LNCaP clone FGC (cell line): ENCODE results near the gene CNTN6.
"Not testable (repeated sequence)": the region's sequence is repeated elsewhere in the genome, so short reads cannot be mapped to it uniquely, and the experiment has no call there.

Experiments used
- DNase-seq: peaks from one replicate; pipeline ENCODE4 v3.0.0-alpha.2; 2011; ENCODE audit warnings: low read depth
- H3K4me3 ChIP-seq: 2 replicates; pipeline ENCODE4 v1.5.1; 2011; ENCODE audit warnings: mild to moderate bottlenecking, low read depth, low read length, control low read depth
- TF ChIP-seq, protein P1 (sequence below): IDR thresholded peaks from 2 replicates; pipeline ENCODE4 v1.5.1; 2012; ENCODE audit warnings: mild to moderate bottlenecking; ENCODE audit not compliant: control insufficient read depth, insufficient read depth; ENCODE audit errors: extremely low read depth

CNTN6 gene

DNA sequence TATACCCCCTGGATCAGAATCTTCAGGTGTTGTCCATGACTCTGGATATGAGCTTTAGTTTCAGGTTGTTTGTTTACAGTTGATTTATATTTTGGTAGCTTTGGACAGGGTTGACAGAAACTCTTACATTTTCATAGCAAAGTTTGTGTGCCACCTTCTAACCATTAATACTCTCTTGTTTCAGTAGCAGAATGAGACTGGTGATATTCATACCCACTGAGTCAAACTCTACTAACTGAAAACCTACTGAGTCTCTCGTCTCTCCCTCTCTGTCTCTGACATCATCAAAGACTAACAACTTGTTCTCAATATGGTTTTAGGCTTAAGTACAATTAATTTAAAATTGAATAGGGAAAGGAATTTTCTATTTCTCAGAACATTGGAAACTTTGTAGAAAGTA is 282.3 kb downstream of the CNTN6 start:
- H3K4me3 ChIP-seq, result no peak overlapping the region
- TF ChIP-seq, protein P1, sequence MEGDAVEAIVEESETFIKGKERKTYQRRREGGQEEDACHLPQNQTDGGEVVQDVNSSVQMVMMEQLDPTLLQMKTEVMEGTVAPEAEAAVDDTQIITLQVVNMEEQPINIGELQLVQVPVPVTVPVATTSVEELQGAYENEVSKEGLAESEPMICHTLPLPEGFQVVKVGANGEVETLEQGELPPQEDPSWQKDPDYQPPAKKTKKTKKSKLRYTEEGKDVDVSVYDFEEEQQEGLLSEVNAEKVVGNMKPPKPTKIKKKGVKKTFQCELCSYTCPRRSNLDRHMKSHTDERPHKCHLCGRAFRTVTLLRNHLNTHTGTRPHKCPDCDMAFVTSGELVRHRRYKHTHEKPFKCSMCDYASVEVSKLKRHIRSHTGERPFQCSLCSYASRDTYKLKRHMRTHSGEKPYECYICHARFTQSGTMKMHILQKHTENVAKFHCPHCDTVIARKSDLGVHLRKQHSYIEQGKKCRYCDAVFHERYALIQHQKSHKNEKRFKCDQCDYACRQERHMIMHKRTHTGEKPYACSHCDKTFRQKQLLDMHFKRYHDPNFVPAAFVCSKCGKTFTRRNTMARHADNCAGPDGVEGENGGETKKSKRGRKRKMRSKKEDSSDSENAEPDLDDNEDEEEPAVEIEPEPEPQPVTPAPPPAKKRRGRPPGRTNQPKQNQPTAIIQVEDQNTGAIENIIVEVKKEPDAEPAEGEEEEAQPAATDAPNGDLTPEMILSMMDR, result no peak
- no peak for DNase-seq

DNA sequence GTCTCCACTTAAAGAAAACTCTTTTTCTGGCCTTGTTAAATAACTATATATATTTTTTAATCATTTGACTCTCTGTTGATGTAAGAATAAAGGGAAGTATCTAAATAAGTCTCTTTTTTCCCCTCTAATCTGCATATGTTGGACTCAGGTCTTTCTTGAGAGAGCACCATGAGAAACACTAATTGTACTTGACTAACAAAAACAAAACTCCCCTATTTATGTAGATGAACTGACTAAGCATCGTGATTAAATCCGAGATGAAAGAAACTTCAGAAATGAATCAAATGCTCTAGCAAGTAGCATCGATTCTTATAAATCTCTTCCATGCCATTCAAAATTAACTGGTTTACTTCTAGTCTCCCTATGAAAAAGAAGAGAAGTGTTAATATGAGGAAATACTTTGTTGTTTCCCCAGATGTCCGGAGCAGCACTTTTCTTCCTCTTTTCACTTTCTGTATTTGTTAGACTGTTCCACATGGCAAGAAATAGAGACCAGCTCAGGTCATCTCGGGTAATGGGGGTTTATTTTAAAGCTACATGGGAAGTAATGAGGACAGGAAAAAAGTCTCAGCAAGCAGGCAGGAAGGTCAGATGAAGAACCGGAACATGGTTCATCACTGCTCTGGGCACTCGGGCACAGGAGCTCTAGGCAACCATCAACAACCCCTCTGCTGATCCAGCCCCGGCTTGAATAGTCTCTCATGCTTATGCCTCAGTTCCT is 288.3 kb downstream of the CNTN6 start:
- H3K4me3 ChIP-seq, result no peak overlapping the region
- no peak for DNase-seq
- TF ChIP-seq, protein P1, result no peak

DNA sequence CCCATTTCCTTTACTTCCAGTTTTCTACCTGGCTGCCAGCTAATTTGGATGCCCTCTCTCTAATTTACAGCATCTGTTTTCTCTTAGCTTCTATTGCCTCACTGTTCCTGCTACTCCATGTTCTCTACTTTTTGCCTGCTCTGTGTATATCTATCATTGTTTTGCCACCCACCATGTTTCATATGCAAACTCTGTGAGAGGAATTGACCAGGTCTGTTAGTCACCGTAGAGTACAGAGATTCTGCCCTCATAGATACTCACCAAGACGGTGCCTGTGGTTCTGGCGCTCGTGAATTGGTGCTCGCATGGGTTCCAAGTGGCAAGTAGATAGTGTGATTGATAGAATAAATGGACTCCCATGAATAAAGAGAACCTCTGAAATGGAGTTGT is 288.8 kb downstream of the CNTN6 start:
- H3K4me3 ChIP-seq, result no peak overlapping the region
- TF ChIP-seq, protein P1, result no peak
- DNase-seq, result no peak

DNA sequence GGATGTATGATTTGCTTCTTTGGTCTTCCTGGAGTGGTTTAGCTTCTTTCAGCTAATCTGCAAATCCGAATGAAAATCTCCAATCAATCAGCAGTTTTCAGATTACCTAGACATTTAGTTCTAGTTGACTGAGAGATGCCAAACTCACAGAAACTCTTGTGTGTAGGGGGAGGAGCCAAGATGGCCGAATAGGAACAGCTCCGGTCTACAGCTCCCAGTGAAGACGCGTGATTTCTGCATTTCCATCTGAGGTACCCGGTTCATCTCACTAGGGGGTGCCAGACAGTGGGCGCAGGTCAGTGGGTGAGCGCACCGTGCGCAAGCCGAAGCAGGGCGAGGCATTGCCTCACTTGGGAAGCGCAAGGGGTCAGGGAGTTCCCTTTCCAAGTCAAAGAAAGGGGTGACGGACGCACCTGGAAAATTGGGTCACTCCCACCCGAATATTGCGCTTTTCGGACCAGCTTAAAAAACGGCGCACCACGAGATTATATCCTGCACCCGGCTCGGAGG is 294.6 kb downstream of the CNTN6 start:
- TF ChIP-seq, protein P1, result peak; percentile 31
- 0 out of 2 replicates have a peak overlapping the region, but pooled peaks have one; percentile 9 for H3K4me3 ChIP-seq
- DNase-seq, result not testable (repeated sequence)

DNA sequence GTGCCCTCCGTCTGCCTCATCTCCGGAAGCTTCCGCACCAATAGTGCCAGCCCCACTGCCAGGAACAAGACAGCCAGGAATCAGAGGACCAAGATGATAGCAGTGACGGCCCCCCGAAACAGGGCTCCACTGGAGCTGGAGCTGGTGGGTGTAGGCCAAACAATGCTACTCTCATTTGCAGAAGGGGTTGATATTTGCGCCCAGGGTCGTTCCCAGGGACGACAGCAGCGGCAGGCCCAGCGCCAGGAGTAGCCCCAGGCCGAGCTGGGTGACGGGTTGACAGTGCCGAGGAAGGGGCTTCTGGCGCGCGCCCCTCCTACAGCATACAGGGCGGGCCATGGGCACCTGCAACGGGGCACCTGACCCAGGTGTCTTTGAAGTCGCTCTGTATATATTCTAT is 301.4 kb downstream of the CNTN6 start:
- DNase-seq, result no peak
- H3K4me3 ChIP-seq, result no peak overlapping the region
- TF ChIP-seq, protein P1, result no peak

DNA sequence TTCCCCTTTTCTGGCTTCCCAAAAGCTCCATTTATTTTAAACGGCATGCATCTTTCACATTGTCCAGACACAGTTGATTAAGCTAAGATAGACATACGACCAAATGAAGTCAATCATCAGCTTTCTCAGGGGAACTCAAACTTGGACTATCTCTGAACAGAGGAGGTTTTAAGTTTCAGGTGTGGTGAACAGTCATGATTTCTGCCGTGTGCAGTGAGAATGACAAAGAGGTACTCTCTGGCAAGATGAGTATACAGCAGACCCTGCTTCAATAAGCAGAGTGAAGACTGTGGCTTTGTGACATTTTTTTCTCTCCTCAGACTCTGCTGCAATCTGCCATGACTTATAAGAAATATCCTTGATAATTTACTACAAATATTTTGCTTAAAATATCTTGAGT is 307.7 kb downstream of the CNTN6 start:
- DNase-seq, result no peak
- TF ChIP-seq, protein P1, result no peak
- no peak overlapping the region for H3K4me3 ChIP-seq
